ENCODE measurements around the gene PLD2.
"Not testable (repeated sequence)": the region's sequence is repeated elsewhere in the genome, so short reads cannot be mapped to it uniquely, and the experiment has no call there.

Gene PLD2

DNA sequence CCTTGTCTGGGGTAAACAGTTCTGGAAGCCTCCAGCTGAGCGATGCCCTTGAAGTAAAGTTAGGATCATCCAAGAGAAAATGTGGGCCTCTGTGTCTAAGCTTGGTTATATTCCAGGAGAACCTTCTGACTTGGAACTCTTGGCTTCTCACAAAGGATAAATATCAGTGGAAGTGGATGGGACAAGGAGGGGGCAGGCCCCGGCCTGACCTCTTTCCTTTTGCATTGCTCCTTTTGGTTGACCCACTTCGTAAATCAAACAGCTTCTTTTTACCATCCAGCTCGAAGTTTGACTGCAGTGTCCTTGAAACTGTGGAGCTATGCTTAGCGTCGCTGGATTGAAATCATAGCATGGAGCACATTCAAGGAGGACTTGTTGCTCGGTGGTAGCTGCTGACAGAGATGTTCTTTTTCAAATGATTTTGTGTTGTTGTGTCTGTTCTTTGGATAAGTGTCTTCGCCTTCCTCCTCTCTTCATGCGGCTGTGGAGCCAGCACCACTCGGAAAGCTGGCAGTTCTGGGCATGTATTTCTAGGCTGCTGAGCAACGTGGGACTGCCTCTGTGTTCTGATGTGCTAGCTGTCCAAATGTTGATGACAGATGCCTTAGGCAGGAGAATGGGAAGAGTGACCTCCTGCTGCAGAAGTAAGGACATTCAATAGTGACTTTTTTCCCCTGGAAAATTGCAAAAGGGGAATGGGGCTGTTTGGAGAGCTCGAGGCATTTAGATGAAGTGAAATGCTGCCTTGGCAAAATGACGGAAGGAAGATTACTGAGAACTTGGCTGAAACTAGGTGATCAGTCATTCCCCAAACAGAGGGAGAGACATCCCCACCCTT, 30.7 kb downstream of the PLD2 start:
- DNase-seq: no peak

DNA sequence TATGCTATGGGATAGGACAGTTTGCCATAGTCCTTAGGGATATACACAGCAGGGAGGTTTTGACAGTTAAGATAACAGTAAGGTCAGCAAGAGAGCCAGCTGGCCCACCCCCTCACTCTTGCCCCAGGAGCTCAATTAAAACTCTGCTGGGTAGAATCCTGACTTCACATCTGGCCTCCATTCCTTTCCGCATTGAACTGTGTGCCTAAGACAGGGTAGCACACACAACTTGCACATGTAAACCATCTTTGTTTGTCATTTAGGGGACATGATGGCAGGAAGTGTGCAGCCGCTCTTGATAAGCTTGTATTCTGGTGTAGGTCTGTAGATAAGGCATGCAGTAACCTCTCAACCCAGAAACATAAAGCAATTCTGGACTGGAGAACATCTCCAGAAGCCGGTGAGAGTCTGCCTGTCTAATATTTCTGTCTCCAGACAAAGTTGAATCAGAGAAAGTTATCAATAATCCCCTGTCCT, 31.4 kb downstream of the PLD2 start:
- DNase-seq: no peak

DNA sequence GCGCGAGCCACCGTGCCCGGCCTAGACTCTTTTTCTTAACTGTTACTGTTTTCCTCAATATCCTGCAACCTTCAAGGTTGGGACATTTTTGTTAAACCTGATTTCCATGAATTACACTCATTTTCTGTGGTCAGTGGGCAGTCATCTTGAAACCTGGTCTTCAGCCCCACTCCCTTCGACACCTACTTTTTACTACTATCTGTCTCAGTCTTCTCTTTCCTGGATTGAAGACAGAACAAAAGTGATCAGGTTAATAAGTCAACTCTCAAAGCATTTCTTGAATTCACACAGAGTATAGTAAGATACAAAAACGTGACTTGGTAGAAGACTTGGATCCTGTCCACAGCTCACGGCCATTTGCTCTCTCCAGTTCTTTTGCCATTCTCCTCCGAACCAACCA, 32.3 kb downstream of the PLD2 start:
- no peak for DNase-seq

DNA sequence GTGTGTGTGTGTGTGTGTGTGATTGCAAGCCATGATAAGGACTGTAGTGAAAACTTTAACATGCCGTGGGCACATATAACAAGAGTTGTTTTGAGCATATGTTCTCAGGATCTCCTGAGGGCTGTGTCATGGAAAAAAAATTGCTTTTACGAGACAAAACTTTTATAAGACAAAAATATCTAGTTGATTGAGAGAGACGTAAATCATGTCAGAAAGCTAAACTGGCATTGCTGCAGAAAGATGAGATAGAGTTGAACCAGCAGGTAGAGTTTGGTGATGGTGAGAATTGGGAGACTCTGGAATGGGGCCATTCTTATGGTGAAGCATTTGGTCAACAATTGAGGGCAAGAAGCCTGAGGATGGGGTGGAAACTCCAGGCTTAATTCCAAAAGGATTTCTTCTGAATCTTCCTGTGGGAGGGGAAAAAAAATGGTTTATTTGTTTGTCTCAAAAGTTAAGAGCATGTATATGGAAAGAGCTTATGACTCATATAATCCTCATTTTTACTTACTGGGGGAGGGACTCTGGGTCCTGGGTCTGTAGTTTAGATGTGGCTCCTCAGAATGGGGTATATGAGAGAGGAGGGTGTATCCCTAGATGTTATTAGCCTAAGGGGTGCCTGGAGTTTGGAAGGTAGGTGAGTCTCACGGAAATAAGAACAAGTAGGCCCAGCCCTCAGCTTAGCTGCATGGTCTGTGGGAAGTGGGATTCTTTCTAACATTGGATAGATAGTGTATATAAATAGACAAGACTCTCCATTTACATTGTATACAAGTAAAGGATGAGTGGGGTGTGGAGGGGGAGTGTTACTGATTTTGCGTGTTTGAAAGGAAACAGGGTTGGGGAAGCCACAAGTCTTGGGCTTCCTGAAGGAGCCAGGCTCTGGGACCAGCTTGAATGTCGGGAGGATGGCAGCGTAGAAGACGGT, 33.3 kb downstream of the PLD2 start:
- DNase-seq: no peak

DNA sequence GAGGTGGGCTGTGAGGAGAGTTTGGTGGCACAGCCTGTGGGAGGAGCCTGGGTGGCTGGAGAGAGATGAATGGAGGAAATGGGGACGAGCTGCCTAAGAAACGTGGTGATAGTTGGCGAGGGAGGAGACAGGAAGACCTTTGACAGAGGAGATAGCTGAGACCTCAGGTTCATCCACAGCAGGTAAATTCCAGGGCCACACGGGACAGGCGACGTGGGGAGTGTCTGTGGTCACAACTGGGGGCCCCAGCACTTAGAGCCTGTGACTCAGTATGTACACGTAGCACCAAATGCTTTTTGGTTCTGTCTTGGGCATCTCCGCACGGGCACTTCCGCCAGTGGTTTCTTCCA, 33.9 kb downstream of the PLD2 start:
- DNase-seq: no peak

DNA sequence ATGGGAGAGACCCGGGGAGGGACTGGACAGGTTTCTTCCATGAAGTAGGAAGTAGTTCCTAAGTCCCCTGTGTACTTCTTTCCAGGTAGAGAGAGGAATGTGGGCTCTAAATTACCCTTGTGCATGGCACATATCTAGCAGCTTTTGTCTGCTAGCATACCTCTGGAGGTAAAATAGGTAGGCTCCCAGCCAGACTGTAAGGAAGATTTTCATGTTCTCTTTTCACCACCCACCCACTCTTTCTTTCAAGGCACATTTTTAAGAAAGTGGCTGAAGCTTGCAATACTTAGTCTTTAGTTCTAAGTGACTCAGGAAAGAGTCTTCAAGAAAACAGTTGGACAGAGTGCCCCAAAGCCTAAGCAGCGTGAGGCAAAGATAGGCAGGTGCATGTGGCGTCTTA, 35.4 kb downstream of the PLD2 start:
- DNase-seq: no peak

DNA sequence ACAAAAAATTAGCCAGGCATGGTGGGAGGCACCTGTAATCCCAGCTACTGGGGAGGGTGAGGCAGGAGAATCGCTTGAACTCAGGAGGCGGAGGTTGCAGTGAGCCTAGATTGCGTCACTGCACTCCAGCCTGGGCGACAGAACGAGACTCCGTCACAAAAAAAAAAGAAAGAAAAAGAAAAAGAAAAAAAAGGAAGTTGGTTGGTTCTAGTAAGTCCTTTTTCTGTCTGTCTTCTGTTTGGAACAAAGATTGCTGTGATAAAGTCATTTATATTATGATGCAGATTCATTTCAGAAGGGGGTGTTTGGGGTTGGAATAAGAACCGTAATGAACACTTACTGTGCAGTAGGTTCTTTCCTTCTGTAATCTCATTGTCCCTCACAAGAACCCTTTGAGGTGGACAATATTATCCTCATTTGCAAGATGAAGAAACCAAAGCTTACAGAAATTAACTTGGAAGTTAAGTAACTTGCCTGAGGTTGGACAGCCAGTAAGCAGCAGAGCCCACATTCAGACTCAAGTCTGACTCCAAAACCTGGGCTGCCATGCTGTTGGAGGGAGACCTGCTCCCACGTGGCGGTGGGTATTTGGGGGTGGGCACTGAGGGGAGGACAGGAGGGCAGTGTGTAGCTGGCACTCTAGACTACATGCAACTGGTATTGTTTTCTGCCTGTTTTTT, 36.5 kb downstream of the PLD2 start:
- DNase-seq: no peak

DNA sequence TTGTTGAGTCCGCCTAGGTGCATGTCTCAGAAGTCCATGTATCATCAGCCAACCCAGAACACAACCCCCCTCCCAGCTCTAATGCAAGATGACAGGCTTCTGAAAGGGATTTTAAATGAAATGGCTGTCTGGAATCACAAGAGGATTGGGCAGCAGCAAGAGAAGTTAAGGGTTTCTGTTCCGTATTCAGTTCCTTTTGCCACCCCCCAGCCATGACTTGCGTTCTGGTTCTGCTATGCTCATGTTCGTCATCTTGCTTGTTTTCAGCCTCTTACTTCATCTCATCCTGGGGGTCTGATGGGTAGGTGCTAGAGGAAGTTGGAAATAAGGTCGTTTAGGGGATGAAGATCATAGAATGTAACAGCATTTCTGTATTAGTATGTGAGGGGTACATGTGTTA, 38.2 kb downstream of the PLD2 start:
- DNase-seq: no peak

DNA sequence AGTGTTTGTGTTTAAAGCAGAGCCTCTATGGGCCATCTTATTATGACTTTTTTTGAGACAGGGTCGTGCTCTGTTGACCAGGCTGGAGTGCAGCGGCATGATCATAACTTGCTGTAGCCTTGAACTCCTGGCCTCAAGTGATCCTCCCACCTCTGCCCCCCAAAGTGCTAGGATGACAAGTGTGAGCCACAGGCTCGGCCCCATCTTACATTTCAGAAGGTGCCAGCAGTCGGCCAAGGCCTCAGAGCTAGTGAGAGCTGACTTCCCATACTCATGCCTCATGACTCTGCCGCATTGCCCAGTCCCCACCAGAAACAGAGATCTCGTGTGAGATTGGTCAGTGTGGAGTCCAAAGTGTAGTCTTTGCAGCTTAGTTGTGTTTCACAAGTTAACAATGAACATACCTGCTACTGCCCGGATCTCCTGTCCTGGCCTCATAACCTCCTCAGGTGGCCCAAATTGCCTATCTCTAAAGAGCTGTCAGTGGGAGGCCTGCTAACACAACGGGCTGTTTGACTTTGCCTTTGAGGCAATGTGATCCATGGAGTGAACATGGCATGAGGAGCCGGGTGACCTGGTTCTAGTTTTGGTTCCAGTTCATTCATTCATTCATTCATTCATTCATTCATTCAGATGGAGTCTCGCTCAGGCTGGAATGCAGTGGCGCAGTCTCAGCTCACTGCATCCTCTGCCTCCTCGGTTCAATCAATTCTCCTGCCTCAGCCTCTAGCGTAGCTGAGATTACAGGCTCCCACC, 39.9 kb downstream of the PLD2 start:
- DNase-seq: no peak

DNA sequence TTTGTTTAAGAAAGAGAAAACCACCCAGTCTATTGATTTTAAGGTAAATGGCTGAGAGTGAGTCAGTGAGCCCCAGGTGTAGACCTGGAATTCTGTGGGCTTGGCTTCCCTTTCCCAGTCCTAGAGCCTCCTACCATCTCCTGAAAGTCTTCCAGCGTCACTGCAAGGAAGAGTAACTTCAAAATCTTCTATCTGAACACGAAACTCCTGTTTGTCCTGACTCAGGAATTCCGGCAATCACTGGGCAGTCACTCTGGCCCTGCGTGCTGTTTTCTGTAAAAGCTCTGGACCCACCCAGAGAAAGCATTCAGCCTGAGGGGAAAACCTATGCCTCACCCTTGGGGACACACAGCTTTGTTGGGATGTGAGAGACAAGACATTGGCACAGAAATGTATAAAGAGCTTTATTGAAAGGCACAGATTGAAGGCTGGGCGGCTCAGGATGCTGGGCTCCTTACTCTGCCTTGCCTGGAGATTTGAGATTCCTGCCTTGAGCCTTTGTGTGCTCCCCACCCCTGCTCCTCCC, 42.1 kb downstream of the PLD2 start:
- DNase-seq: no peak

DNA sequence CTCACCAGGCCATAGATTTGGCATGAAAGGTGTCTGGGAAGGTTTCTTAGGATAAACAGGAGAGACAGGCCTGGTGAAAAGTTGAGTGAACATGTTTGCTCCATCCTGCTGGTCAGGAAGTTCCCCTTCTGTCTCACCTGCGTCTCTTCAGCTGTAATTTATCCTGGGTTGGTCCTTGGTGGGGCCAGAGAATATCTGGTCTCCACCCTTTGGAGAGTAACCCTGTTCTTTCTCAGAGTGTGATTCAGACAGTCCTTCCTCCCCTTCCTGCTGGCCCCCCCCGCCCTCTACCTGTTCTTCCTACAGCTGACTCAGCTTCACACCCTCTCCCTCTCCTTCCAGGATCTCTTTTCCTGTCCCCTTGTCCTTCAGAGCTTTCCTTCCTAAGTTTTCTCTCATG, 43.3 kb downstream of the PLD2 start:
- DNase-seq: no peak

DNA sequence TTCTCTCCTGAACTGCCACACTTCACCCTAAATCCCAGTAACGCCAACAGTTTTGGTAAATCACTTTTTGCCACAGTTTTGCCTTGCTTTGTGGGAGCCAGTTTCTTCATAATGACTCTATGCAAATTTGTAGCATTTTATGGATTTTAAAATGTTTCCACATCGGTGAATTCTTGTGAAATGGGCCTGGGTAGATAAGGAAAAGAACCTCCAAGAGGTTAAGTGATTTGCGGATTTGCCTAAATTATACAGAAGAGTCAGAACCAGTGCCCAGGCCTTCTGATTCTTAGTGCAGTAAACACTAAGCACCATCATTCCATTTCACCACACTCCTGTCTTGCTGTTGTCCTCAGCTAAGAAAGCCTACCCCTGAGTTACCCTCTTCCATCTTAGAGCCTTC, 44.1 kb downstream of the PLD2 start:
- DNase-seq: no peak

DNA sequence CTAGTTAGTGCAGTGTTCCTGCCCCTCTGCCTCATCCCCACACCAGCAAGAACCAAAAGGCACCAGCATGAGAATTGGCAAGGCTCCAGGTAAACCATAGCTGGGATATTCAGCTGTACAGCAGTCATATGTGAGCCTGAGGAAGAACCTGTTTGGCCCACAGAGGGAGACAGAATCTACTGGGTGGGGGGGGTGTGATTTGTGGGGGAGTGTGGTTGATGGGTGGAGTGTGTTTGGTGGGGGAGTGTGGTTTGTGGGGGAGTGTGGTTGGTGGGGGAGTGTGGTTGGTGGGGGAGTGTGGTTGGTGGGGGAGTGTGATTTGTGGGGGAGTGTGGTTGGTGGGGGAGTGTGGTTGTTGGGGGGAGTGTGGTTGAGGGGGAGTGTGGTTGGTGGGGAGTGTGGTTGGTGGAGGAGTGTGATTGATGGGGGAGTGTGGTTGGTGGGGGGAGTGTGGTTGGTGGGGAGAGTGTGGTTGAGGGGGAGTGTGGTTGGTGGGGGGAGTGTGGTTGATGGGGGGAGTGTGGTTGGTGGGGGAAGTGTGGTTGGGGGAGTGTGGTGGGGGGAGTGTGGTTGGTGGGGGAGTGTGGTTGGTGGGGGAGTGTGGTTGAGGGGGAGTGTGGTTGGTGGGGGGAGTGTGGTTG, 45.7 kb downstream of the PLD2 start:
- DNase-seq: no peak

DNA sequence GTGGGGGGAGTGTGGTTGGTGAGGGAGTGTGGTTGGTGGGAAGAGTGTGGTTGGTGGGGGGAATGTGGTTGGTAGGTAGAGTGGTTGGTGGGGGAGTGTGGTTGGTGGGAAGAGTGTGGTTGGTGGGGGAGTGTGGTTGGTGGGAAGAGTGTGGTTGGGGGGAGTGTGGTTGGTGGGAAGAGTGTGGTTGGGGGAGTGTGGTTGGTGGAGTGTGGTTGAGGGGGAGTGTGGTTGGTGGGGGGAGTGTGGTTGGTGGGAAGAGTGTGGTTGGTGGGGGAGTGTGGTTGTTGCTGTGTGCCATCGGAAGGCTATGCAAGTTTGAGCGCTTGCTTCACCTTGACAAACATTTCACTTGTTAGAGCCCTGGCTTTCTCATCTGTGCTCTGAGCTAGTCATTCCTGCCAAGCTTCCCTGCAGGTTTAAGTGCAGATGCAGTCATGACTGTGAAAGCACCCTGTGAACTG, 46.3 kb downstream of the PLD2 start:
- no peak for DNase-seq

DNA sequence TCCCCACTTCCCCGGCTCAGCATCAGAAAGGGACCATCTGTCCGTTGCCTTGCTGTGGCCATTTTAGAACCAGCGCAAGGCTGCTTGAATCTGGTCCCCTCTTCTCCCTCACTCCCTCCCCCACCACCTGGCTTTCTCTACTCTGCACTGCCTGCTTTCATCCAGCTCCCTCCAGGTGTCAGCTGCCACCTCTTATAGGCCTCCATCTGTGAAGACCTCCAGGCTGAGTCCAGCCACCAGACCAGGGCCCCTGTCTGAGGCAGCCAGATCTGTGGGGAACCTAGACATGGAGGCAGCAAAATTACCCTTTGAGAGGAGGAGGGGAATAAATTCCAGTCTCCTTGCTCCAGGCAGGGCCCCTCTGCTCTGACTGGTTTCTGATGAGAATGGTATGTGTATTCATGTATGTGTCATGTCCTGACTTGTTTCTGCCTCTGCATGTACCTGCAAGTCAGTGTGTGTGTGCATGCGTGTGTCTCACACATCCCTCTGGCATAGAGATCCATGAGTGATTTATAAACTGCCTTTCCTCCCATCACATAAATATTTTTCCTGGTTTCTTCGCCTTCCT, 47.2 kb downstream of the PLD2 start:
- DNase-seq: no peak

DNA sequence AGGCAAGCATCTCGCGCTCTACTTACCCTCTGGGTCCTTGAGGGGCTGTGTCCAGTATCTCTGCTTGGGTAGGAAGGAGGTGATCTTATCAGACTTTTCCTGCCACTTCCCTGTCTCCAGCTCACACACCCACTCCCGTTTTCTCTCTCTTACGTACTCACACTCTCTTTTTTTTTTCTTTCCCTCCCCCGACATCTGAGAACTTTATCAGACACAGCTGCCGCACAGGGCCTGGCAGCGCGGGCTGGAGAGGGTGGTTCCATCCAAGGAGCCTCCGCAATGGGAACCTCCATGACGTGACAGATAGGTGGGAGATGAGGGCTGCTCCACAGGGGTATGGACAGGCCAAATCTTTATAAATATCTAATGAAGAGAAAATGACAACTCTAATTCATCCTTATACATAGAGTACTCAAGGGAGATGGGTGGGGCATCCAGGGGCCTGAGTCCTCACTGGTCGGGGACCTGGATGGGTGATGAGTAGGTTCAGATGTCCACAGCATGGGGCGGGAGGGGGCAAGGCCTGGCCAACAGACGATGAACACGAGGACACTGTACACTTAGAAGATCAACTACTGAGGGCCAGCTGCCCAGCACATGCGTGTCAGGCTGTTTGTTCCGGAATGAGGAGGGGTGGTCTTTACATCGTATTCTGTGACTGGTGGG, 49.5 kb downstream of the PLD2 start:
- DNase-seq: no peak

DNA sequence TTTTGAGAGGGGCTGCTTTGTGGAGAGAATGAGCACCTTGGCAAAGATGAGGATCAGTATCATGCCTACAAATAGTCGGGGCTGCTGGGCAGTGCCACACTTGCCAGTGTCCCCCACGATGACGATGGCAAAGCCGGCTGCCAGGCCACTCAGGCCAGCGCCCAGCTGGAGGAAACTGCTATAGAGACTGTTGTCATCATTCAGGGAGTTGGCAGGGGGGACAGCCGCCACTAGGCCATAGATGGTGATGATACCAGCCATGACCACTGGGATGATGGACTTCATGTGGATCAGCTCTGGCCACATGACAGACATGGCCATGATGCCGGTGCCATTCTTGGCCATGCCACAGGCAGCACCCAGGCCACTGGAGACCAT, 50.0 kb downstream of the PLD2 start:
- DNase-seq: no peak

DNA sequence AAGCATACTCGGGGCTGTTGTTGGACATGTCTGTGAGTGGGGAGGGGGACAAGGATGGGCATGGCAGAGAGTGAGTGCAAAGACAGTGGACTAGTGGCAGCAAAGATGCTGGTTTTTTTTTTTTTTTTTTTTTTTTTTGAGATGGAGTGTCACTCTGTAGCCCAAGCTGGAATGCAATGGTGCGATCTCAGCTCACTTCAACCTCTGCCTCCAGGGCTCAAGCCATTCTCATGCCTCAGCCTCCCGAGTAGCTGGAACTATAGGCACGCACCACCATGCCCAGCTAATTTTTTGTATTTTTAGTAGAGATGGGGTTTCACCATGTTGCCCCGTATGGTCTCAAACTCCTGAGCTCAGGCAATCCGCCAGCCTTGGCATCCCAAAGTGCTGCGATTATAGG, 50.4 kb downstream of the PLD2 start:
- not testable (repeated sequence) for DNase-seq

DNA sequence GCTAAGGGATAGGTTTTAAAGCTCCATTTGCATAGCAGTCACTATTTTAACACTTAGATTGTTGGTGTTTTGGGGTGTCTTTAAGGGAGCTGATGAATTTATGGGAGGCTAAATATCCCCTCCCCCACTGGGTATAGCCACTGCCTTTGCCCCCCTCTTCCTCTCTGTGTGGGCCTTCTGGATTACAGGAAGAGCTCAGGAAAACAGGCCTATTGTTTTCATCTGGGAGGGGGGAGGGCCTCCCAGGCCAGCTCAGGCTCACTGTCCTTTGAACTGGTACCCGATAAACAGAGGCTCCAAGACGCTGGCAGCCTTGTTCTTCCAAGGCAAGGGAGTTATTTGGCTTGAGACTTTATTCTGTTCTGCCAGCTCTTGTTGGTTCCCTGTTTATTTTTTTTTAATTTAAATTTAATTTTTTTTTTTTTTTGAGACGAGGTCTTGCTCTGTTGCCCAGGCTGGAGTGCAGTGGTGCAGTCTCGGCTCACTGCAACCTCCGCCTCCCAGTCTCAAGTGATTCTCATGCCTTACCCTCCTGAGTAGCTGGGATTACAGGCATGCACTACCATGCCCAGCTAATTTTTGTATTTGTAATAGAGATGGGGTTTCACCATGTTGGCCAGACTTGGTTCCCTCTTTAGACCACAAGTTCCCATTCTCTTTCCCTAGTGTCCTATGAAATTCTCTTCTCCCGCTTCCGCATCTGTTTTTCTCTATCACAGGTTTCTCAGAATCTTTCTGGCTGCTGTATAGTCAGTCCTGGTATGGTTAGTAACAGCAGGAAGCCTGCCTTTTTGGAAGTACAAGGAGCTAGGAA, 51.3 kb downstream of the PLD2 start:
- DNase-seq: no peak

DNA sequence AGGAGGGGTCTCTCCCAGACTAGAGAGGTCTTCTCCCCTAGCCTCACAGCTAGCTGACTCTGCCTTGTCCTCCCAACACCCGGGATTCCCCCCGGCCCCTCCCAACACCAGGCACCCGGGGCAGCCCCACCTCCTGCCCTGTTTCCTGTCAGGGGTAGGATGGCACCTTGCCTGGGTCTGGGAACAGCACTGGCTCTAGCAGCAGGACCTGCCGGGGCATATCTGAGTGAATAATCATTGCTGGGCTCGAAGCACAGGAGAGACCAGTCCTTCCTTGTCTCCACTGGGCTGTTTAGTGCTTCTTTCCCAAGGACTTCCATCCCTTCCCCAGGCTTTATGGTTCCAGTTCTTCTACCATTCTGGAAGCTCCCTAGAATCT, 51.9 kb downstream of the PLD2 start:
- no peak for DNase-seq

Data from GDM1 (cell line).